Thymus (tissue), 11 donors: Measurements from ENCODE around the gene ATOH1. TPM values are rescaled to one million over a fixed set of nuclear protein-coding genes. Genes with fewer than 3 reads are reported as not detected.
A peak's percentile ranks its signal among the peaks of the same experiment; 100 is the strongest.

Experiments
- DNase-seq, 9 donors: peaks; one replicate each; pipeline ENCODE4 v3.0.0-alpha.2; 2013; ENCODE audit warnings: low spot score in 9 of 9, low read depth in 6 of 9, missing footprints in 1 of 9
- H3K27ac ChIP-seq, 2 donors: one replicate each; pipeline ENCODE4 v1.5.1; 2013; ENCODE audit warnings: control low read depth in 1 of 2, low read depth in 1 of 2, low read length in 1 of 2, mild to moderate bottlenecking in 1 of 2, moderate library complexity in 1 of 2
- H3K27me3 ChIP-seq, 2 donors: one replicate each; pipeline ENCODE4 v1.5.1; 2013; ENCODE audit warnings: low read length in 1 of 2; ENCODE audit not compliant: control insufficient read depth in 2 of 2, insufficient read depth in 1 of 2
- H3K36me3 ChIP-seq, 2 donors: one replicate each; pipeline ENCODE4 v1.5.1; 2013; ENCODE audit warnings: low read length in 1 of 2, mild to moderate bottlenecking in 1 of 2, moderate library complexity in 1 of 2; ENCODE audit not compliant: control insufficient read depth in 2 of 2, insufficient read depth in 2 of 2
- H3K4me1 ChIP-seq, 2 donors: one replicate each; pipeline ENCODE4 v1.5.1; 2013; ENCODE audit warnings: low read length in 2 of 2; ENCODE audit not compliant: control insufficient read depth in 2 of 2, insufficient read depth in 2 of 2
- H3K4me3 ChIP-seq, 2 donors: one replicate each; pipeline ENCODE4 v1.5.1; 2013; ENCODE audit warnings: low read length in 2 of 2, control low read depth in 1 of 2, mild to moderate bottlenecking in 1 of 2
- H3K9me3 ChIP-seq, 2 donors: one replicate each; pipeline ENCODE4 v1.5.1; 2013; ENCODE audit warnings: low read length in 1 of 2, mild to moderate bottlenecking in 1 of 2; ENCODE audit not compliant: control insufficient read depth in 2 of 2, insufficient read depth in 1 of 2
- WGBS: extraction: QIAGEN DNeasy Blood & Tissue Kit; methylation state at CpG from one replicate; pipeline ENCODE4 v1.1.7; 2013; 5-methylcytosine and 5-hydroxymethylcytosine counted together
- polyA plus RNA-seq: library from polyadenylated mRNA; stranded (reverse); fragments of 200-250 nt; gene quantifications from one replicate; pipeline ENCODE4 v1.2.3, GENCODE V29; 2013
- total RNA-seq: library from RNA; stranded (reverse); fragments of 120-200 nt; gene quantifications from one replicate; pipeline ENCODE4 v1.2.4, GENCODE V29; 2013
- donor health status: healthy.

ATOH1 gene
- total and polyA plus RNA-seq, 2 donors: under 0.01 to 0.32 TPM

GRCh38 chr4:93829820-93830687, 1.5 kb downstream of the ATOH1 start:
- DNase-seq: peak in 1 of 9 donors; percentile 7
- Histone ChIP-seq H3K36me3 (no peaks in the 10 kb centered on the region), H3K27ac (no peak overlapping the region), H3K4me3 (no peak overlapping the region), H3K9me3 (peaks cover 0 to 8% of the 10 kb centered on the region in 2 donors), H3K27me3 (peaks cover 61 to 97% of the 10 kb centered on the region in 2 donors), H3K4me1 (peaks cover 0 to 23% of the 10 kb centered on the region in 2 donors)
- 15% methylated on average over 40 of the region's 40 CpGs for WGBS

- DNase-seq: no peak
- peaks cover 60 to 99% of the 10 kb centered on the region in 2 donors for H3K27me3 ChIP-seq
- no peaks in the 10 kb centered on the region for H3K36me3 ChIP-seq
- no peak overlapping the region for H3K4me3 ChIP-seq
- WGBS: 8% methylated on average over 25 of the region's 25 CpGs
- no peak overlapping the region for H3K27ac ChIP-seq
- peaks cover 0 to 8% of the 10 kb centered on the region in 2 donors for H3K9me3 ChIP-seq
- peaks cover 0 to 23% of the 10 kb centered on the region in 2 donors for H3K4me1 ChIP-seq
Observed at GRCh38 chr4:93831716-93832496, 3.4 kb downstream of the ATOH1 start.

- H3K4me3 ChIP-seq: no peak overlapping the region
- peaks cover 0 to 3% of the 10 kb centered on the region in 2 donors for H3K9me3 ChIP-seq
- DNase-seq: no peak
- no peak overlapping the region for H3K27ac ChIP-seq
- H3K36me3 ChIP-seq: no peaks in the 10 kb centered on the region
- H3K27me3 ChIP-seq: peaks cover 37 to 75% of the 10 kb centered on the region in 2 donors
- H3K4me1 ChIP-seq: peaks cover 0 to 6% of the 10 kb centered on the region in 2 donors
- 9% methylated on average over 42 of the region's 42 CpGs for WGBS
Observed at GRCh38 chr4:93834249-93835066, 5.9 kb downstream of the ATOH1 start.

GRCh38 chr4:93835929-93836328, 7.4 kb downstream of the ATOH1 start:
- DNase-seq: no peak
- H3K27ac ChIP-seq: no peak overlapping the region
- no peaks in the 10 kb centered on the region for H3K36me3 ChIP-seq
- H3K9me3 ChIP-seq: no peaks in the 10 kb centered on the region
- no peaks in the 10 kb centered on the region for H3K4me1 ChIP-seq
- WGBS: 97% methylated on average over 1 of the region's 1 CpG
- H3K27me3 ChIP-seq: peaks cover 27 to 62% of the 10 kb centered on the region in 2 donors
- H3K4me3 ChIP-seq: no peak overlapping the region

GRCh38 chr4:93839704-93840103, 11.2 kb downstream of the ATOH1 start:
- DNase-seq: no peak
- Histone ChIP-seq H3K27me3 (peaks cover 7 to 25% of the 10 kb centered on the region in 2 donors), H3K4me3 (no peak overlapping the region), H3K9me3 (no peaks in the 10 kb centered on the region), H3K4me1 (no peaks in the 10 kb centered on the region), H3K36me3 (no peaks in the 10 kb centered on the region), H3K27ac (no peak overlapping the region)
- WGBS: 87% methylated on average over 4 of the region's 4 CpGs

GRCh38 chr4:93841803-93842345, 13.3 kb downstream of the ATOH1 start:
- H3K9me3 ChIP-seq: no peaks in the 10 kb centered on the region
- no peak for DNase-seq
- no peak overlapping the region for H3K27ac ChIP-seq
- H3K27me3 ChIP-seq: peaks cover 0 to 4% of the 10 kb centered on the region in 2 donors
- no peaks in the 10 kb centered on the region for H3K36me3 ChIP-seq
- H3K4me1 ChIP-seq: no peaks in the 10 kb centered on the region
- no peak overlapping the region for H3K4me3 ChIP-seq
- WGBS: 87% methylated on average over 3 of the region's 3 CpGs

GRCh38 chr4:93842601-93843252, 14.2 kb downstream of the ATOH1 start:
- no peak overlapping the region for H3K27ac ChIP-seq
- WGBS: 91% methylated on average over 2 of the region's 2 CpGs
- H3K4me3 ChIP-seq: no peak overlapping the region
- peaks cover 0 to 4% of the 10 kb centered on the region in 2 donors for H3K27me3 ChIP-seq
- no peaks in the 10 kb centered on the region for H3K4me1 ChIP-seq
- DNase-seq: no peak
- H3K9me3 ChIP-seq: no peaks in the 10 kb centered on the region
- H3K36me3 ChIP-seq: no peaks in the 10 kb centered on the region

GRCh38 chr4:93843772-93844171, 15.2 kb downstream of the ATOH1 start:
- H3K27me3 ChIP-seq: peaks cover 0 to 4% of the 10 kb centered on the region in 2 donors
- H3K4me3 ChIP-seq: no peak overlapping the region
- no peak for DNase-seq

More at GRCh38 chr4:93843772-93844171, 15.2 kb downstream of the ATOH1 start:
- Histone ChIP-seq H3K9me3 (no peaks in the 10 kb centered on the region), H3K27ac (no peak overlapping the region), H3K36me3 (no peaks in the 10 kb centered on the region), H3K4me1 (no peaks in the 10 kb centered on the region)
